ENCODE results near the gene DBT. TPM values are rescaled to one million over a fixed set of nuclear protein-coding genes. Genes with fewer than 3 reads are reported as not detected.
"Not testable (repeated sequence)": the region's sequence is repeated elsewhere in the genome, so short reads cannot be mapped to it uniquely, and the experiment has no call there.

DBT gene
- total RNA-seq, 1 donor from 2014 or later = 29.3 TPM

DNA sequence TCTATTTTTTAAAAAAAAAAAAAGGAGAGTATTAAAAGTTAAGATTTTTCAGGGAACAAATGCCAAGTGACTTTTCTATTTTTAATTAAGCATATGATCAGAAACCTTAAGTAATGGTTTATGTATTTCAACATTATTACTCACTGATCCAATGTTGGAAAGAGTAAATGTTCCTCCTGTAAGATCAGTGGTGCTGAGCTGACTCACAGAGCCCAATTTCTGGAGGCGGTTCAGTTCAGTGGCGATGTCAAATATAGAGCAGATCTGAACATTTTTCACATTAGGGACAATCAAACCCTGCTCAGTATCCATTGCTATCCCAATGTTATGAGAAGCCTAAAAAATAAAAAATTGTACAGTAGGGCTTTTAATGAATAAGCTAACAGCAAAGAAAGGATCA, 43.3 kb downstream of the DBT start:
- intact Hi-C loops (cut with DNase I) = no loop called here
- DNase-seq (ENCODE audit: low spot score) = no peak

DNA sequence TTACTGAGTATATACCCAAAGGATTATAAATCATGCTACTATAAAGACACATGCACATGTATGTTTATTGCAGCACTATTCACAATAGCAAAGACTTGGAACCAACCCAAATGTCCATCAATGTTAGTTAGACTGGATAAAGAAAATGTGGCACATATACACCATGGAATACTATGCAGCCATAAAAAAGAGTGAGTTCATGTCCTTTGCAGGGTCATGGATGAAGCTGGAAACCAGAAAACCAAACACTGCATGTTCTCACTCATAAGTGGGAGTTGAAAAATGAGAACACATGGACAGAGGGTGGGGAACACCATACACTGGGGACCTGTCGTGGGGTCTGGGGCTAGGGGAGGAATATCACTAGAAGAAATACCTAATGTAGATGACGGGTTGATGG, 44.0 kb downstream of the DBT start:
- intact Hi-C loops (cut with DNase I); DNase-seq (ENCODE audit: low spot score): not testable (repeated sequence)

DNA sequence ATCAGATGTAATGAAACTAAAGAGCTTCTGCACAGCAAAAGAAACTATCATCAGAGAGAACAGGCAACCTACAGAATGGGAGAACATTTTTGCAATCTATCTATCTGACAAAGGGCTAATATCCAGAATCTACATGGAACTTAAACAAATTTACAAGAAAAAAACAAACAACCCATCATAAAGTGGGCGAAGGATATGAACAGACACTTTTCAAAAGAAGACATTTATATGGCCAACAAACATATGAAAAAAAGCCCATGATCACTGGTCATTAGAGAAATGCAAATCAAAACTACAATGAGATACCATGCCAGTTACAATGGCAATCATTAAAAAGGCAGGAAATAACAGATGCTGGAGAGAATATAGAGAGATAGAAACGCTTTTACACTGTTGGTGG, 44.5 kb downstream of the DBT start:
- intact Hi-C loops (cut with DNase I); DNase-seq (ENCODE audit: low spot score): not testable (repeated sequence)

DNA sequence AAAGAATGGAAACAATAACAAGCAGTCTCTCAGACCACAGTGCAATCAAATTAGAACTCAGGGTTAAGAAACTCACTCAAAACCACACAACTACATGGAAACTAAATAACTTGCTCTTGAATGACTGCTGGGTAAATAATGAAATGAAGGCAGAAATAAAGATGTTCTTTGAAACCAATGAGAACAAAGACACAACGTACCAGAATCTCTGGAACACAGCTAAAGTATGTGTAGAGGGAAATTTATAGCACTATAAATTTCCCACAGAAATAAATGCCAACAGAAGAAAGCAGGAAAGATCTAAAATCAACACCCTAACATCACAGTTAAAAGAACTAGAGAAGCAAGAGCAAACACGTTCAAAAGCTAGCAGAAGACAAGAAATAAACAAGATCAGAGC, 46.9 kb downstream of the DBT start:
- DNase-seq (ENCODE audit: low spot score); intact Hi-C loops (cut with DNase I): not testable (repeated sequence)

DNA sequence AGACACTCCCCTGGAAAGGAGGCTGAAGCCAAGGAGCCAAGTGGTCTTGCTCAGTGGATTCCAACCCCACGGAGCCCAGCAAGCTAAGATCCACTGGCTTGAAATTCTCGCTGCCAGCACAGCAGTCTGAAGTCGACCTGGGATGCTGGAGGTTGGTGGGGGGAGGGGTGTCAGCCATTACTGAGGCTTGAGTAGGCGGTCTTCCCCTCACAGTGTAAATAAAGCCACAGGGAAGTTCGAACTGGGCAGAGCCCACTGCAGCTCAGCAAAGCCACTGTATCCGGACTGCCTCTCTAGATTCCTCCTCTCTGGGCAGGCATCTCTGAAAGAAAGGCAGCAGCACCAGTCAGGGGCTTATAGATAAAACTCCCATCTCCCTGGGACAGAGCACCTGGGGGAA, 49.6 kb downstream of the DBT start:
- DNase-seq (ENCODE audit: low spot score); intact Hi-C loops (cut with DNase I): not testable (repeated sequence)

DNA sequence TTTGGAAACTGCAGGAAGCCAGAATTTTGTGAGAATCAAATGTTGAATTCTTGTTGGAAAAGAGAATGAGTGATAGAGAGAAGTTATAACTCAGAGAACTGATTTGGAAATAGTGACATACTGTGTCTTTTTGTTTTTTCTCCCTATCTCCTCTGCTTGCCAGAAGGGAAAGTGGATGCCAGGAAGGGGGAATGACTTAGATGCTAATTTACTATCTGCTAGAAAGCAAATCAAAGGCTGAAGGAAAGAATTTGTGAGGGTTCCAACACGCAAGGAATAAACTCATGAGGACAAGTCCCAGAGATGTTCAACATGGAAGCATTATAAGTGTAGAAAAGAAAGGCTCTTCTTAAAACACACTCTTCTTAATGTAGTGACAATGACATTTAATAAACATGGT, 51.0 kb downstream of the DBT start:
- no peak for DNase-seq (ENCODE audit: low spot score)
- intact Hi-C loops (cut with DNase I) = no loop called here

DNA sequence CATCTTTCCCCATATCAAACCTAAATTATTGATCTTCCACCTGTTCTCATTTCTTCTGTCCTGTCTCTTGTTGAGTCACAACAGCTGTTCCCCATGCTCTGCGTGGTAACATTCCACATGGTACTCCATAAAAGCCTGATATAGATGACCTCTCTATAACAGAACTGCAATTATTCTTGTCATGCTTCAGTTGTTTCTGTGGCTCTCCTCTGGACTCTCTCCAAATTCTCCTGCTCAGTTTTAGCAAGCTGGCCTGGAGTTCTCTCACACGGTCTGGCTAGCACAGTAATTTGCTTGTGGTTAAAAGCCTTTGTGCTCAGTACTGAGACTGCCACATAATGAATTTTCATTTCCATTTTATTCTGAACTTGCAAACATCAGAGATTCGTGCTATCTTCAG, 61.0 kb downstream of the DBT start:
- DNase-seq (ENCODE audit: low spot score) = no peak
- intact Hi-C loops (cut with DNase I) = loop anchor here (1.0 to 2.0 kb wide), 2 partner anchors 18 to 29 kb away; no protein-coding TSS in a partner anchor

DNA sequence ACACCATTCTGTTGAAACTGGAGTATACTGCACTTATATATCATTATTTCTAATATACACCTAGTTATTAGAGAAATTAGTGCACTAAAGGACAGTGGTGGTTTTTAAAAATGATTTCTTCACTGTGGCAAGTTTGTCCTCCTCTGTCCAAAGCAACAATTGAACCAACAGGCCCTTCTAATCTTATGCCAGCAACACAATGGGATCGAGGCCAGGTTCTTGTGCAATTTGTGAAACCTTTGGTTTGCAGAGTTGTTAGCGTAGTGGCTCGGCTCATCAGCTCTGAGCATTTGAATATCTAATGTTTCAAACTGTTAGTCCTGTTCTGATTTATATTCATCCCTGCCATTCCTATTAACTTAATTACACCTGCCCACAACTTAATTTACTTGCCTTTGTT, 61.7 kb downstream of the DBT start:
- intact Hi-C loops (cut with DNase I) = loop anchor here (2.0 kb wide), 1 partner anchor 17 kb away; no protein-coding TSS in a partner anchor
- DNase-seq (ENCODE audit: low spot score) = no peak

DNA sequence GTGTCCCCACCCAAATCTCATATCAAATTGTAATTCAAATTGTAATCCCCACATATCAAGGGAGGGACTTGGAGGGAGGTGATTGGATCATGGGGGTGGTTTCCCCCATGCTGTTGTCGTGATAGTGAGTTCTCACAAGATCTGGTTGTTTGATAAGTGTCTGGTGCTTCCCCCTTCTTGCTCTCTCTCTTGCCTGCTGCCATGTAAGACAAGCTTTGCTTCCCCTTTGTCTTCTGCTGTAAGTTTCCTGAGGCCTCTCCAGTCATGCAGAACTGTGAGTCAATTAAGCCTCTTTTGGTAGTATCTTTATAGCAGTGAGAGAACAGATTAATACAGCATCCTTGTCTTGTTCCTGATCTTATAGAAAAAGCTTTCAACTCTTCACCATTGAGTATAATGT, 65.1 kb downstream of the DBT start:
- DNase-seq (ENCODE audit: low spot score) = no peak
- intact Hi-C loops (cut with DNase I) = no loop called here

DNA sequence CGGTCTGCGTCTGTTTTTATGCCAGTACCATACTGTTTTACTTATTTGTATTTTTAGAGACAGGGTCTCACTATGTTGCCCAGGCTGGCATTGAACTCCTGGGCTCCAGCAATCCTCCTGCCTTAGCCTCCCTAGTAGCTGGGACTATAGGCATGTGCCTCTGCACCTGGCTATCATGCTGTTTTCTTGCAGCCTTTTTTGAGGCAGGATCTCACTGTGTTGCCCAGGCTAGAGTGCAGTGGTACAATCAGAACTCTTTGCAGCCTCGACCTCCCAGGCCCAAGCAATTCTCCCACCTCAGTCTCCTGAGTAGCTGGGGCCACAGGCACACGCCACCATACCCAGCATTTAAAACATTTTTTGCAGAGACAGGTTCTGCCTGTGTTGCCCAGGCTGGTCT, 66.3 kb downstream of the DBT start:
- intact Hi-C loops (cut with DNase I) = no loop called here
- no peak for DNase-seq (ENCODE audit: low spot score)

DNA sequence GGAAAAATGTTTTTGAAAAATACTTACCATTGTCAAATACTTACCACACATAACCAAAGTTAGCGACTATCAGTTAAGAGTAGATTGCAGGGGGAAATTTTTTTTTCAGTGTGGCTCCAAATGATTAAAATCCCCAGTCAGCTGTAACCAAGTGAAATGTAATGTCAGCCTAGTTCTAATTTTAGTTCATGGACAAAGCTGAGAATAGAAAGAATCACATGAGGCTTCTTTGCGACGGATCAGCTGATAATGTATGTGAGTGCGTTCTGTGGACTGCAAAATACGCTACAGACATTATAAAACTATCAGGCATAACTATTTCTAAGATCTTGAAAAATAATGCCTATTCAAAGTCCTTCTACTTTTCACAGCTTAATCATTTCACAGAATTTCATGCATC, 71.5 kb downstream of the DBT start, which contains the start of gene LRRC39:
LRRC39 (minus strand) TSS at position 166 of the 400 bp plus-strand sequence. CDS start 9,740 bp downstream, outside the sequence.
- no peak for DNase-seq (ENCODE audit: low spot score)
- intact Hi-C loops (cut with DNase I) = no loop called here

DNA sequence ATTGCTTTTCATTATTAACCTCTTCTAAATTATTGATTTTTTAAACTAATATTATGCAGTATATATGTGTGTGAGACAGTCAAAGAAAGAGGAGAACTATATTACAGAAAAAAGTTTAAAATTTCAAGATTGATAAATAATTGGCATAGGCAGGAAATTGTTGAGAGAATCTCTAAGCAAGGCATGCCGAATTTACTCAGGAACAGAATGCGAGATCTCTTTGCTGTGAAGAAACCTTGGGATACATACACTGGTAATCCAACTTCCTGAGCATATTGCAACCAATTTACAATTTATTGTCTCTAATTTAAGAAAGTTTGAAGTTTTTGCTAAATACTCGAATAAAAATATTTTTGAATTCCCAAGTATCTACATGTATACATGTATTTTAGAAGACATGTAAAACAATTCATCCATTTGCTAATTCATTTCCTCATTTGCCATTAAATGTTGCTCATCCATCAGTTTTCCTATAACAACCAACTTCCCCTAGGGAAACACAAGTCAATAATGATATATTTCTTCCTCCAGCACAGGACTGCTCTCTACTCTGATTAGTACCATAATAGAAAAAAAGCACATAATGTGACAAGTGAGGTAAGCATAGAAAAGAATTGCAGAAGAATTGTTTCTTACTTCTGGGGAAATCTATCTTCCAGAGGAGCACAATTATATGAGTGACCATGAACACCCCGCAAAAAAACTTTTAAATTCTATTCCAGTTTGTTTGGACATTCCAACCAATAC, 72.2 kb downstream of the DBT start:
- intact Hi-C loops (cut with DNase I) = no loop called here
- DNase-seq (ENCODE audit: low spot score) = no peak

DNA sequence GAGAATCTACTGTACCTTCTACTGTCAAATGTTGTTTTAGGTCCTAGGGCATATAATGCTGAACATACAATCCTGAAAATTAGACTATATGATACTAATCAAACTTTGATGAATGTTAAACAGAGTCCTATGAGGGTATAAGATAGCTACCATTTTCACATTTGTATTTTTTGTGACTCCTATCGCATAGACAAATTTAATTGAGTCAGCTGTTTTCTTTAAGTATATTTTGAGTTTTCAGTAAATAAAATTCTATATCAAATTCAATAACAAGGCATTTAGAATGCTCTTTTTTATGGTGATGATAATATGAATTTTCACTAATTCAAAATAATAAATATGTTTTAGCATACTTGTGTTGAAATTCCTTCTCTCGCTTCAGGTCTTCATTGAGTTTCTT, 81.6 kb downstream of the DBT start:
- intact Hi-C loops (cut with DNase I) = no loop called here
- no peak for DNase-seq (ENCODE audit: low spot score)

DNA sequence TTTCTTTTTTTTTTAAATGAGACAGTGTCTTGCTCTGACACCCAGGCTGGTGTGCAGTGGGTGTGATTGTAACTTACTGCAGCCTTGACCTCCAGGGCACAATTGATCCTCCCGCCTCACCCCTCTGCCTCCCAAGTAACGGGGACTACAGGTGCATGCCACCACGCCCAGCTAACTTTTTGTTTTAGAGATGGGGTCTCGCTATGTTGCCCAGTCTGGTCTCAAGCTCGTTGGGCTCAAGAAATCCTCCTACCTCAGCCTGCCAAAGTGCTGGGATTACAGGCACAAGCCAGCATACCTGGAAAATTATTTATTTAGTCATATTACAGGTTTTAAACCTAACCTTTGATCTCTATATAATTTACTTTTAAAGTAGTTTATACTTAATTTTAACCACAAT, 84.9 kb downstream of the DBT start:
- no peak for DNase-seq (ENCODE audit: low spot score)
- intact Hi-C loops (cut with DNase I) = no loop called here

DNA sequence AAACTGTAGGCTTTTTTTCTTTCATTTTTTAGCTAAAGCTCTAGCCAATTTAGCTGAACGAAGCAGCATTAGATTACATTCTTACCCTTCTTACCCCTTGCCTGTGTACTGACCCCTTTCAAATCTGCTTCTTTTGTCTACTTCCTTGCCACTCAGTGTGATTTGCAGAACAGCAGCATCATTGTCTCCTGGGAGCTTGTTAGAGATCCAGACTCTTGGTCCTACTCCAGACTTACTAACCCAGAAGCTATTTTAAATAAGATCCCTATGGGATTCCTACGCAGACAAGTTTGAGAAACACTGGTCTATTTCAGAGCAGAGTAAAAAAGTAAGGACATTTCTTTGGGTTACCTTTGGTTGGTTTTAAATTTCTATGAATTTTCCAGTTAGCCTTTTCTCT, 85.4 kb downstream of the DBT start:
- intact Hi-C loops (cut with DNase I) = no loop called here
- DNase-seq (ENCODE audit: low spot score) = no peak

DNA sequence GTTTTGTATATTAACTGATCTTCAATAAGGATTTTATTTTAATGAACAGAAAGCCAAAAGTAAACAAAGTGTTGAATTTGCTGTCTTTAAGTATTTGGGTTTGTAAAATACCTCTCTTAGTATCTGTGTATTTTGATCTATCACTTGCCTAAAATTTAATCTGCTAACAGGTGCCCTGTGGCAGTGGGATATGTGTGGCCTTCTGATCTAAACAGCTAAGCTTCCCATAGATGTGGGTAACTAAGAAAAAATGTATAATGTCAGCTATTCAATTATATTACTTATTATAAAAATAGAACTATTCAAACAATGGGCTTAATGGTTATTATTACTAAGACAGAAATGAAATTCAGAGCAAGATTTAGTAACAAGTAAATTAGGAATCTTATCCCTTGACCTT, 86.8 kb downstream of the DBT start:
- intact Hi-C loops (cut with DNase I) = no loop called here
- no peak for DNase-seq (ENCODE audit: low spot score)

DNA sequence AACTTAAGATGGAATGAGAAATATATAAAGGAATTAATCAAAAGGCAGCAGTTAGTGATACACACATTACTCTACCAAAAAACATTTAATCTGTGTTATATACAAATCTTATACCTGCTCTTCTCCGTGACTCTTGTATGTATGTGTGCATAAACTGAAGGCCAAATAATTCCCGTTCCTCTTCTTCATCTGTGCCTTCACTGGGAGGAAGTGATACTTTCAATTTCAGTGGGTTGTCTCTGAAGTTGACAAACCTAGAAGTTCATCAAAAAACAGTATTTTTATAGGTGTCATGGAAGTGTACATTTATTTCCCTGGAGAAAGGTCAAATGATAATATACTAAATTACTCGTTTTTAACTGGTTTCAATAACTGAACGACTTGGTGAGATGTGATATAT, 97.4 kb downstream of the DBT start:
- no peak for DNase-seq (ENCODE audit: low spot score)
- intact Hi-C loops (cut with DNase I) = no loop called here

DNA sequence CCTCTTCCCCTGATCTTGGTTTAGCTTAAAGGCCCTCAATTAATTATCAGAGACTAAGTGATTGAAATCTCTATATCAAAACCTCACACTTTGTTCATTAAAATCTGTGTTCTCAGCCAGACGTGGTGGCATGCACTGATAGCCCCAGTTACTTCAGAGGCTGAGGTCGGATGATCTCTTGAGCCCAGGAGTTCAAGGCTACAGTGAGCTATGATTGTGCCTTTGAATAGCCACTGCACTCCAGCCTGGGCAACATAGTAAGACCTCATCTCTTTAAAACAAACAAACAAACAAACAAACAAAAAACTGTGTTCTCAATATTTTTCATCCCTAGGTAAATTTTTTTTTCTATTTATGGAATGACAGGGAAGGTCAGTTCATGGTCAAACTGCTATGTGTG, 98.0 kb downstream of the DBT start:
- DNase-seq (ENCODE audit: low spot score) = no peak
- intact Hi-C loops (cut with DNase I) = no loop called here

DNA sequence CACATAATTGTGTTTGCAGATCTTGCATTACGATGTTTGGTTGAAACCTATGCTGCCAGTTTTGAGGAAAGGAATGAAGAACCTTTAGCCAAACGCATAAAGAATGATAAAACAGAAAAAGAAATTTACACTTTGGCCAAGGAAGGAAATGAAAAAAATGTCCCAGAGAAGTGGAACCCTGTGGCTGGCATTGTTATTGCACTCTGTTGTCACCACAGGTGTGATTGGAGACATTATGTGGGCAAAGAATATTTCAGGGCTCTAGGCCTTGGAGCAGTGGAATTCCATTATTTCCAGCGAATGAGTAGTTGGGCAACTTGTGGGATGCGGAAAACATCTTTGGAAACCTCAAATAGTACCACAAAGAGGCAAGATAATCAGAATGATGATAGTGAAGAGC, 101.8 kb downstream of the DBT start:
- no peak for DNase-seq (ENCODE audit: low spot score)
- intact Hi-C loops (cut with DNase I) = no loop called here

DNA sequence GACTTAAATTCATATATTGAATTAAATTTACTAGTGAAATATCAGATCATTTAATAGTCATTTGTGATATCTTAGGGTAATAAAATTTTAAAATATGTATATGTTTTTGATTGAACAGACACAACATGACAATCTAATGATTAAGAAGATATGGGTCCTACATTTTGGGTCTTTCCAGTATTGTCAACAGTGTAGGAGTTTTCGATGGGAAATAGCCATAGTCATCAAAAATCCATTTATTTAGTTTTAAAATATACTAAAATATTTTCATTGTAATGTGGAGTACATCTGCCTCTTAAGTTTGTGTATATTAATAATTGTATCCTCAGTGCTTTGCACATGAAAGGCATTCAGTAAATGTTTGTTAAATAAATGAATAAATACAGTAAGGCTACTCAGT, 102.7 kb downstream of the DBT start:
- no peak for DNase-seq (ENCODE audit: low spot score)
- intact Hi-C loops (cut with DNase I) = no loop called here

DNA sequence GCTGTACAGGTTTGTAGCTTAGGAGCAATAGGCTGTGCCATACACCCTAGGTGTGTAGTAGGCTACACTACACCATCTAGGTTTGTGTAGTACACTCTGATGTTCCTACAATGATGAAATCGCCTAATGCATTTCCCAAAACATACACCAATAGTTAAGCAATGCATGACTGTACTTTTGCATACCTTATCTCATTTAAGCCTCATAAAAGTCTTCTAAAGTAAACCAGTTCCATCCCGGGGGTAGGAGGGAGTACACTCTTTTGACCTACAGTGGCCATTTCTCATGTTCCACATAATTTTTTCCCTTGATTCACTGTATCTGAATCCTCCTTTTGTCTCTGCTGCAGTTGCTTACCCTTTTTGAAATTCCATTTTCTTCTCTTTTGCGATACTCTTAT, 104.5 kb downstream of the DBT start:
- intact Hi-C loops (cut with DNase I) = no loop called here

DNA sequence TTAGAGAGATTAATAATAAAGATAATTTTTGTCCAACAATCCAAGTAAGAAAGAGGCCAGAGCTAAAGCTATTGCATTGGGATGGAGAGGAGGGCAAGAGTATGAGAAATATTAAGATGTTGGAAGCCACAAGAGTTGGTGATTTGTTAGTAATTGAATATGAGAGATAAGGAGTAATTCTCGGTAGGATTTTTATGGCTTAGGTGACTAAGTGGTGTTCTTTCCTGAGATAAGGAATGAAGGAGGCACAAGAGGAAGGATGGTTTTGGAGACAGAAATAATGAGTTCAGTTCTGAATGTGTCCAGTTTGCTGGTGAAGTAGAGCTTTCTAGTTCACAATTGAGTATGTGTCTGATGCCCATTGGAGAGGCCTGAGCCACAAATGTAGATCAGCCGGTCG, 107.3 kb downstream of the DBT start:
- no peak for DNase-seq (ENCODE audit: low spot score)
- intact Hi-C loops (cut with DNase I) = no loop called here

More for the DNA sequence above, 104.5 kb downstream of the DBT start:
- no peak for DNase-seq (ENCODE audit: low spot score)
